Measurements from ENCODE around the gene PRKCA.

DNA sequence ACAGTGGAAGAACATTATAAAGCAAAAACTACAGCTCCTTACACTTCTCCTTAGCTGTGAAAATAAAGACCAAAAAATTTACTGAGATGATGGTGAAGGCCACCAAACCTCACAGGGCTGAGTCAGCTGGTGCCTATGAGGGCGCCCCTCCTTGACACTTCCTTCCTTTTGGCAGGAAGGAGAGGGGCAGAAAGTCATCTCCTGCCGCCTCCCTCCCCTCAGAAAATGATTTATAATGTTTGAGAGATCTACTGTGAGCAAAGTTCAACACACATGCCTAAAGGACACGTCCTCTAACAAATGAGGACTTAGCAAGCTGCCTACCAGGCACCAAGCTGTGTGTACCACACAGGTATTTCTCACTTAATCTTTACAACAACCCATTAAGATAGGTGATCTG is 245.7 kb downstream of the PRKCA start:
- TF ChIP-seq POLR2AphosphoS5 (IDR thresholded peaks at IDR 0.05; ENCODE audit: borderline replicate concordance, low read depth, low read length) (no peak), EZH2 (IDR thresholded peaks at IDR 0.05) (no peak), FOXP2 (optimal IDR thresholded peaks at IDR 0.05; ENCODE audit: control extremely low read depth, extremely low read length, insufficient read depth) (no peak)

All from SK-N-MC (cell line).